ENCODE results near the gene ASPG.

DNA sequence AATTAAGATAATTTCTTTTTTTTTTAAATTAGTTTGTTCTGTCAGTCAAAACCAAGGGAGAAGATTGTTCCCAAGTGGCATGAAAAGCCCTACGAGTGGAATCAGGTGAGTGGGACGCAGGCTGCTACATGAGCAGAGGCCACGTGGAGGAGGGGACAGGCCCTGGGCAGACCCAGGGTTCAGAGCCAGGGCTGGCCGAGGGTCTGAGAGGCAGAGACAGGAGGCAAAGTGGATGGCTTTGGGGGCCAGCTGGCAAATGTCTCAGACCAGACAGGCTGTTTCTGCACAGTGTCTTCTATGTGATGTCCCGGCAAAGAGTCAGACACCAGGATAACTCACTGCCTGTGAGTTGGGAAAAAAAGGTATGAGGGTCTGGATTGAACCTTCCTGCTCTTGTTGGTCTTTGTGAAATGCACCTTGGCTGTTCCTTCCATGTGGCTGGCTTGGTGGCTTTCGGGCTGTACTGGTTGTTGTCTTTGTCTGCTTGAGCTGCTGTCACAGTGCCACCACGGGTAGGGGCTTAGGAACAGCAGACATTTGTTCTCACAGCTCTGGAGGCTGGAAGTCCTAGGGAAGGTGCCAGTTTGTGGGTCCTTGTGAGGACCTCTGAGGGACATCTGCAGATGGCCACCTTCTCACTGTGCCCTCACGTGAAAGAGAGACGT lies 35.8 kb upstream of the ASPG start:
- TF ChIP-seq, protein P1, sequence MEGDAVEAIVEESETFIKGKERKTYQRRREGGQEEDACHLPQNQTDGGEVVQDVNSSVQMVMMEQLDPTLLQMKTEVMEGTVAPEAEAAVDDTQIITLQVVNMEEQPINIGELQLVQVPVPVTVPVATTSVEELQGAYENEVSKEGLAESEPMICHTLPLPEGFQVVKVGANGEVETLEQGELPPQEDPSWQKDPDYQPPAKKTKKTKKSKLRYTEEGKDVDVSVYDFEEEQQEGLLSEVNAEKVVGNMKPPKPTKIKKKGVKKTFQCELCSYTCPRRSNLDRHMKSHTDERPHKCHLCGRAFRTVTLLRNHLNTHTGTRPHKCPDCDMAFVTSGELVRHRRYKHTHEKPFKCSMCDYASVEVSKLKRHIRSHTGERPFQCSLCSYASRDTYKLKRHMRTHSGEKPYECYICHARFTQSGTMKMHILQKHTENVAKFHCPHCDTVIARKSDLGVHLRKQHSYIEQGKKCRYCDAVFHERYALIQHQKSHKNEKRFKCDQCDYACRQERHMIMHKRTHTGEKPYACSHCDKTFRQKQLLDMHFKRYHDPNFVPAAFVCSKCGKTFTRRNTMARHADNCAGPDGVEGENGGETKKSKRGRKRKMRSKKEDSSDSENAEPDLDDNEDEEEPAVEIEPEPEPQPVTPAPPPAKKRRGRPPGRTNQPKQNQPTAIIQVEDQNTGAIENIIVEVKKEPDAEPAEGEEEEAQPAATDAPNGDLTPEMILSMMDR (IDR thresholded peaks at IDR 0.05), result no peak
- no peak for TF ChIP-seq EZH2 (IDR thresholded peaks at IDR 0.05)

Measured in neural progenitor cell (in vitro differentiated cells).